ENCODE results near the gene SRA1. TPM values are rescaled to one million over a fixed set of nuclear protein-coding genes. Genes with fewer than 3 reads are reported as not detected.
A peak's percentile ranks its signal among the peaks of the same experiment; 100 is the strongest.

The SRA1 gene
- total and polyA plus RNA-seq, 2 of the 13 experiments (the other 11 are each of a cell fraction or from before 2014, with no cell fraction given), result 14.2 to 32.8 TPM

DNA sequence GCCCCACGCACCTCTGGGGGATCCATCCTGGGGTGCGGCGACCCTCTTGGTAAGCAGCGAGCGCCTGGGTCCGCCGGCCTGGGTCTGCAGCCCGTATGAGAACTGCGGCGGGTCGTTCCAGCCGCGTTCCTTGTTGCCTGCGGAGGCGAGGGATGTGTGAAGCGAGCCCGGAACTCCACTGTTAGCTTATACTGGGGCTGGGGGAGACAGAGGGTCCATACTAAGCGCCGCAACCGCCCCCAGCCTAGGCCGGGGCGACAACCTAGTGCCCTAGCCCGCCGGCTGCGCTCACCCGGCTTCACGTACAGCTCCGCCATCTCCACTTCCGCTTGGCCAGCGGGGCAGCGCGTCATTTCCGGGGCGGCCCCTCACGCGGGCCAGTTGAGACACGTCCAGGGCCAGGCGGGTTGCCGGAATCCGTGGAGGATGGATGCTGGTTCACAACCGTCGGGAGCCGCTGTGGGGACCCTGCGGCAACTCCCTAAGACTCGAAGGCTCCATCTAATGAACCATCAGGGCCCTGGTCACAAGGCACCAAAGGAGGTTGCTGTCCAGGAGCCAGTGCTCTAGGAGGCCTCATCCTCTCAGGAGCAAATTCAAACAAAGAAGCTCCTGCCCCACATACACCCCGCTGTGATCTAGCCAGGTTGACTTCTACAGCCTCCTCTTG lies at the start of gene SRA1 (continued):
- TF ChIP-seq MAFG (CRISPR knock-in tag; IDR thresholded peaks at IDR 0.05) (no peak), TOE1 (CRISPR knock-in tag; IDR thresholded peaks at IDR 0.05) (no peak), SSRP1 (CRISPR knock-in tag; IDR thresholded peaks at IDR 0.05) (no peak), NFIC (IDR thresholded peaks at IDR 0.05; ENCODE audit: low read length) (no peak), CBX1 (IDR thresholded peaks at IDR 0.05; ENCODE audit: low read depth) (peak; percentile 55), ZNF670 (CRISPR knock-in tag; IDR thresholded peaks at IDR 0.05; ENCODE audit: borderline replicate concordance) (no peak), IRX3 (CRISPR knock-in tag; IDR thresholded peaks at IDR 0.05; ENCODE audit: borderline replicate concordance, low read depth) (0 out of 2 replicates have a peak, but pooled peaks have one; percentile 23), NCOR1 (IDR thresholded peaks at IDR 0.05; ENCODE audit: borderline replicate concordance, low read length) (no peak), ZSCAN9 (CRISPR knock-in tag; IDR thresholded peaks at IDR 0.05; ENCODE audit: borderline replicate concordance) (peak; percentile 84; the same call in 1 of the 2 replicates), TCF12 (IDR thresholded peaks at IDR 0.05) (no peak), TCF12 (CRISPR knock-in tag; IDR thresholded peaks at IDR 0.05) (no peak), HNRNPUL1 (IDR thresholded peaks at IDR 0.05; ENCODE audit: low read depth, low read length) (no peak), ZNF879 (CRISPR knock-in tag; IDR thresholded peaks at IDR 0.05) (no peak), MAZ (IDR thresholded peaks at IDR 0.05; ENCODE audit: borderline replicate concordance, low read depth, low read length) (no peak), MAZ (CRISPR knock-in tag; IDR thresholded peaks at IDR 0.05; ENCODE audit: low read depth) (peak; percentile 62), CCDC6 (CRISPR knock-in tag; IDR thresholded peaks at IDR 0.05) (peak; percentile 69; the same call in 1 of the 2 replicates), GATA4 (IDR thresholded peaks at IDR 0.05; ENCODE audit: borderline replicate concordance, low read depth) (peak; percentile 73; the same call in 1 of the 2 replicates), NAIF1 (CRISPR knock-in tag; IDR thresholded peaks at IDR 0.05; ENCODE audit: borderline replicate concordance) (peak; percentile 66; the same call in 1 of the 2 replicates)
- TF ChIP-seq, protein P1, sequence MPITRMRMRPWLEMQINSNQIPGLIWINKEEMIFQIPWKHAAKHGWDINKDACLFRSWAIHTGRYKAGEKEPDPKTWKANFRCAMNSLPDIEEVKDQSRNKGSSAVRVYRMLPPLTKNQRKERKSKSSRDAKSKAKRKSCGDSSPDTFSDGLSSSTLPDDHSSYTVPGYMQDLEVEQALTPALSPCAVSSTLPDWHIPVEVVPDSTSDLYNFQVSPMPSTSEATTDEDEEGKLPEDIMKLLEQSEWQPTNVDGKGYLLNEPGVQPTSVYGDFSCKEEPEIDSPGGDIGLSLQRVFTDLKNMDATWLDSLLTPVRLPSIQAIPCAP (CRISPR knock-in tag; IDR thresholded peaks at IDR 0.05; ENCODE audit: low read depth), result no peak
- TF ChIP-seq, protein P2, sequence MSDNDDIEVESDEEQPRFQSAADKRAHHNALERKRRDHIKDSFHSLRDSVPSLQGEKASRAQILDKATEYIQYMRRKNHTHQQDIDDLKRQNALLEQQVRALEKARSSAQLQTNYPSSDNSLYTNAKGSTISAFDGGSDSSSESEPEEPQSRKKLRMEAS (IDR thresholded peaks at IDR 0.05), result peak; percentile 87
- TF ChIP-seq, protein P3, sequence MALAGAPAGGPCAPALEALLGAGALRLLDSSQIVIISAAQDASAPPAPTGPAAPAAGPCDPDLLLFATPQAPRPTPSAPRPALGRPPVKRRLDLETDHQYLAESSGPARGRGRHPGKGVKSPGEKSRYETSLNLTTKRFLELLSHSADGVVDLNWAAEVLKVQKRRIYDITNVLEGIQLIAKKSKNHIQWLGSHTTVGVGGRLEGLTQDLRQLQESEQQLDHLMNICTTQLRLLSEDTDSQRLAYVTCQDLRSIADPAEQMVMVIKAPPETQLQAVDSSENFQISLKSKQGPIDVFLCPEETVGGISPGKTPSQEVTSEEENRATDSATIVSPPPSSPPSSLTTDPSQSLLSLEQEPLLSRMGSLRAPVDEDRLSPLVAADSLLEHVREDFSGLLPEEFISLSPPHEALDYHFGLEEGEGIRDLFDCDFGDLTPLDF (CRISPR knock-in tag; IDR thresholded peaks at IDR 0.05), result no peak
- TF ChIP-seq, protein P4, sequence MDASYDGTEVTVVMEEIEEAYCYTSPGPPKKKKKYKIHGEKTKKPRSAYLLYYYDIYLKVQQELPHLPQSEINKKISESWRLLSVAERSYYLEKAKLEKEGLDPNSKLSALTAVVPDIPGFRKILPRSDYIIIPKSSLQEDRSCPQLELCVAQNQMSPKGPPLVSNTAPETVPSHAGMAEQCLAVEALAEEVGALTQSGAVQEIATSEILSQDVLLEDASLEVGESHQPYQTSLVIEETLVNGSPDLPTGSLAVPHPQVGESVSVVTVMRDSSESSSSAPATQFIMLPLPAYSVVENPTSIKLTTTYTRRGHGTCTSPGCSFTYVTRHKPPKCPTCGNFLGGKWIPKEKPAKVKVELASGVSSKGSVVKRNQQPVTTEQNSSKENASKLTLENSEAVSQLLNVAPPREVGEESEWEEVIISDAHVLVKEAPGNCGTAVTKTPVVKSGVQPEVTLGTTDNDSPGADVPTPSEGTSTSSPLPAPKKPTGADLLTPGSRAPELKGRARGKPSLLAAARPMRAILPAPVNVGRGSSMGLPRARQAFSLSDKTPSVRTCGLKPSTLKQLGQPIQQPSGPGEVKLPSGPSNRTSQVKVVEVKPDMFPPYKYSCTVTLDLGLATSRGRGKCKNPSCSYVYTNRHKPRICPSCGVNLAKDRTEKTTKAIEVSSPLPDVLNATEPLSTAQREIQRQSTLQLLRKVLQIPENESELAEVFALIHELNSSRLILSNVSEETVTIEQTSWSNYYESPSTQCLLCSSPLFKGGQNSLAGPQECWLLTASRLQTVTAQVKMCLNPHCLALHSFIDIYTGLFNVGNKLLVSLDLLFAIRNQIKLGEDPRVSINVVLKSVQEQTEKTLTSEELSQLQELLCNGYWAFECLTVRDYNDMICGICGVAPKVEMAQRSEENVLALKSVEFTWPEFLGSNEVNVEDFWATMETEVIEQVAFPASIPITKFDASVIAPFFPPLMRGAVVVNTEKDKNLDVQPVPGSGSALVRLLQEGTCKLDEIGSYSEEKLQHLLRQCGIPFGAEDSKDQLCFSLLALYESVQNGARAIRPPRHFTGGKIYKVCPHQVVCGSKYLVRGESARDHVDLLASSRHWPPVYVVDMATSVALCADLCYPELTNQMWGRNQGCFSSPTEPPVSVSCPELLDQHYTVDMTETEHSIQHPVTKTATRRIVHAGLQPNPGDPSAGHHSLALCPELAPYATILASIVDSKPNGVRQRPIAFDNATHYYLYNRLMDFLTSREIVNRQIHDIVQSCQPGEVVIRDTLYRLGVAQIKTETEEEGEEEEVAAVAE (CRISPR knock-in tag; IDR thresholded peaks at IDR 0.05; ENCODE audit: borderline replicate concordance), result 0 out of 2 replicates have a peak, but pooled peaks have one; percentile 49
- TF ChIP-seq, protein P5, sequence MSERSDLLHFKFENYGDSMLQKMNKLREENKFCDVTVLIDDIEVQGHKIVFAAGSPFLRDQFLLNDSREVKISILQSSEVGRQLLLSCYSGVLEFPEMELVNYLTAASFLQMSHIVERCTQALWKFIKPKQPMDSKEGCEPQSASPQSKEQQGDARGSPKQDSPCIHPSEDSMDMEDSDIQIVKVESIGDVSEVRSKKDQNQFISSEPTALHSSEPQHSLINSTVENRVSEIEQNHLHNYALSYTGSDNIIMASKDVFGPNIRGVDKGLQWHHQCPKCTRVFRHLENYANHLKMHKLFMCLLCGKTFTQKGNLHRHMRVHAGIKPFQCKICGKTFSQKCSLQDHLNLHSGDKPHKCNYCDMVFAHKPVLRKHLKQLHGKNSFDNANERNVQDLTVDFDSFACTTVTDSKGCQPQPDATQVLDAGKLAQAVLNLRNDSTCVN (CRISPR knock-in tag; IDR thresholded peaks at IDR 0.05; ENCODE audit: borderline replicate concordance), result no peak; the same call in 1 of the 2 replicates

Data from HepG2 (cell line).